Epithelial cell of proximal tubule (primary cell): ENCODE data around the gene DPEP1. TPM values are rescaled to one million over a fixed set of nuclear protein-coding genes. Genes with fewer than 3 reads are reported as not detected.
A peak's percentile ranks its signal among the peaks of the same experiment; 100 is the strongest.

Source experiments
- DNase-seq: peaks from one replicate; pipeline ENCODE4 v3.0.0-alpha.2; 2011; ENCODE audit warnings: low read depth
- H3K4me3 ChIP-seq: 2 replicates; pipeline ENCODE4 v1.5.1; 2011; ENCODE audit warnings: low read depth, mild to moderate bottlenecking, low read length
- CTCF ChIP-seq: conservative IDR thresholded peaks from 2 replicates; pipeline ENCODE4 v1.5.1; 2012; ENCODE audit warnings: low read depth, mild to moderate bottlenecking, low read length
- total RNA-seq: library from RNA; depleted of rRNA; stranded (reverse); fragments of >200 nt; gene quantifications from 2 replicates; pipeline ENCODE4 v1.2.3, GENCODE V29; 2015

The DPEP1 gene
- total RNA-seq, 1 donor from 2014 or later: 5.0 TPM

- no peak for TF ChIP-seq CTCF
- DNase-seq: no peak
- peak overlapping the region; percentile 89 for H3K4me3 ChIP-seq
Measured at GRCh38 chr16:89685916-89686315, 72.5 kb downstream of the DPEP1 start.

- no peak for DNase-seq
- no peak for TF ChIP-seq CTCF
- H3K4me3 ChIP-seq: peak within 1 kb of the TSS; percentile 89
Measured at GRCh38 chr16:89686520-89687091, 73.2 kb downstream of the DPEP1 start, which contains the start of gene CDK10. TSS of gene CDK10 (plus strand) at chr16:89686689. CDS start at chr16:89686711, 22 bp downstream.

- DNase-seq: peak; percentile 84
- no peak for TF ChIP-seq CTCF
- H3K4me3 ChIP-seq: peak overlapping the region; percentile 89
Measured at GRCh38 chr16:89687092-89687940, 73.9 kb downstream of the DPEP1 start.

Other genes with a start within 250 kb of the DPEP1 start
- 44.3 and 50.8 TPM in 2 replicates for gene ANKRD11, start 123.1 kb upstream of the DPEP1 start, total RNA-seq
- gene SPG7, start 105.2 kb upstream of the DPEP1 start, total RNA-seq: 66.7 and 122 TPM in 2 replicates
- gene RPL13, start 53.0 kb upstream of the DPEP1 start, total RNA-seq: 5,232 and 9,109 TPM in 2 replicates
- 16.6 and 20.2 TPM in 2 replicates for gene CPNE7, start 37.9 kb upstream of the DPEP1 start, total RNA-seq
- gene CHMP1A, start 44.1 kb downstream of the DPEP1 start, total RNA-seq: 132 and 160 TPM in 2 replicates
- gene SPATA33, start 44.2 kb downstream of the DPEP1 start, total RNA-seq: 8.1 and 8.2 TPM in 2 replicates
- 35.1 and 57.2 TPM in 2 replicates for gene CDK10, start 73.0 kb downstream of the DPEP1 start, total RNA-seq
- gene SPATA2L, start 88.1 kb downstream of the DPEP1 start, total RNA-seq: 16.5 and 39.3 TPM in 2 replicates
- gene VPS9D1, start 107.3 kb downstream of the DPEP1 start, total RNA-seq: 3.8 and 11.4 TPM in 2 replicates
- 10.1 and 21.6 TPM in 2 replicates for gene ZNF276, start 107.9 kb downstream of the DPEP1 start, total RNA-seq
- 22.1 and 34.6 TPM in 2 replicates for gene FANCA, start 203.0 kb downstream of the DPEP1 start, total RNA-seq
- gene SPIRE2, start 214.8 kb downstream of the DPEP1 start, total RNA-seq: 2.8 and 3.5 TPM in 2 replicates